ENCODE results near the gene ACO1. TPM values are rescaled to one million over a fixed set of nuclear protein-coding genes. Genes with fewer than 3 reads are reported as not detected.

ACO1 gene
- total RNA-seq, 1 donor from 2014 or later, result 19.4 TPM

GRCh38 chr9:32412440-32412839 lies 28.0 kb downstream of the ACO1 start:
- DNase-seq (ENCODE audit: low read depth), result no peak
- Mint-ChIP-seq H3K4me3 (ENCODE audit: unreplicated experiment) (no peak overlapping the region), H3K9me3 (ENCODE audit: unreplicated experiment) (no peaks in the 10 kb centered on the region), H3K27me3 (ENCODE audit: low read depth, unreplicated experiment) (no peaks in the 10 kb centered on the region), H3K27ac (ENCODE audit: unreplicated experiment) (no peak overlapping the region), H3K36me3 (ENCODE audit: low read depth, unreplicated experiment) (peaks cover 36% of the 10 kb centered on the region), H3K4me1 (ENCODE audit: low read depth, unreplicated experiment) (peaks cover 11% of the 10 kb centered on the region)
- peaks cover 27% of the 10 kb centered on the region for H3K36me3 ChIP-seq (ENCODE audit: insufficient read depth, low read length)
- H3K27ac ChIP-seq (ENCODE audit: low read depth, low read length), result no peak overlapping the region
- H3K9ac ChIP-seq (ENCODE audit: low read length), result no peak overlapping the region
- H3K4me1 ChIP-seq (ENCODE audit: insufficient read depth, low read length), result peaks cover 3% of the 10 kb centered on the region
- H3K9me3 ChIP-seq (ENCODE audit: insufficient read depth, low read depth, low read length), result no peaks in the 10 kb centered on the region
- no peak for TF ChIP-seq CTCF (IDR thresholded peaks at IDR 0.05; ENCODE audit: insufficient read depth, low read depth, low read length)
- no peak for TF ChIP-seq EZH2 (IDR thresholded peaks at IDR 0.05; ENCODE audit: insufficient read depth, low read length)
- no peaks in the 10 kb centered on the region for H4K20me1 ChIP-seq (ENCODE audit: insufficient read depth, low read length)
- H2AFZ ChIP-seq (ENCODE audit: low read depth, low read length), result no peak overlapping the region
- no peaks in the 10 kb centered on the region for H3K27me3 ChIP-seq (ENCODE audit: insufficient read depth, low read length)
- no peak overlapping the region for H3K4me2 ChIP-seq (ENCODE audit: low read length)
- no peaks in the 10 kb centered on the region for H3K79me2 ChIP-seq (ENCODE audit: insufficient read depth, low read length)
- H3K4me3 ChIP-seq (ENCODE audit: insufficient read depth, low read depth, low read length), result no peak overlapping the region
- FAIRE-seq, result no peak

- H3K4me3 Mint-ChIP-seq (ENCODE audit: unreplicated experiment), result no peak overlapping the region
- no peak overlapping the region for H3K4me3 ChIP-seq (ENCODE audit: insufficient read depth, low read depth, low read length)
- peaks cover 17% of the 10 kb centered on the region for H3K36me3 ChIP-seq (ENCODE audit: insufficient read depth, low read length)
- H3K27ac ChIP-seq (ENCODE audit: low read depth, low read length), result no peak overlapping the region
- H3K27me3 Mint-ChIP-seq (ENCODE audit: low read depth, unreplicated experiment), result no peaks in the 10 kb centered on the region
- H3K4me1 Mint-ChIP-seq (ENCODE audit: low read depth, unreplicated experiment), result peaks cover 13% of the 10 kb centered on the region
- no peak overlapping the region for H3K9ac ChIP-seq (ENCODE audit: low read length)
- no peak for FAIRE-seq
- H3K9me3 ChIP-seq (ENCODE audit: insufficient read depth, low read depth, low read length), result no peaks in the 10 kb centered on the region
- no peaks in the 10 kb centered on the region for H3K9me3 Mint-ChIP-seq (ENCODE audit: unreplicated experiment)
- no peaks in the 10 kb centered on the region for H3K27me3 ChIP-seq (ENCODE audit: insufficient read depth, low read length)
- TF ChIP-seq EZH2 (IDR thresholded peaks at IDR 0.05; ENCODE audit: insufficient read depth, low read length) (no peak), CTCF (IDR thresholded peaks at IDR 0.05; ENCODE audit: insufficient read depth, low read depth, low read length) (no peak)
- H3K4me2 ChIP-seq (ENCODE audit: low read length), result no peak overlapping the region
- peaks cover 33% of the 10 kb centered on the region for H3K36me3 Mint-ChIP-seq (ENCODE audit: low read depth, unreplicated experiment)
- H4K20me1 ChIP-seq (ENCODE audit: insufficient read depth, low read length), result no peaks in the 10 kb centered on the region
- DNase-seq (ENCODE audit: low read depth), result no peak
- H2AFZ ChIP-seq (ENCODE audit: low read depth, low read length), result no peak overlapping the region
- no peaks in the 10 kb centered on the region for H3K79me2 ChIP-seq (ENCODE audit: insufficient read depth, low read length)
- peaks cover 3% of the 10 kb centered on the region for H3K4me1 ChIP-seq (ENCODE audit: insufficient read depth, low read length)
- no peak overlapping the region for H3K27ac Mint-ChIP-seq (ENCODE audit: unreplicated experiment)
Observed at GRCh38 chr9:32413424-32413823, 29.0 kb downstream of the ACO1 start.

- no peaks in the 10 kb centered on the region for H3K79me2 ChIP-seq (ENCODE audit: insufficient read depth, low read length)
- H3K9me3 ChIP-seq (ENCODE audit: insufficient read depth, low read depth, low read length), result no peaks in the 10 kb centered on the region
- no peak for TF ChIP-seq CTCF (IDR thresholded peaks at IDR 0.05; ENCODE audit: insufficient read depth, low read depth, low read length)
- no peak for TF ChIP-seq EZH2 (IDR thresholded peaks at IDR 0.05; ENCODE audit: insufficient read depth, low read length)
- no peak overlapping the region for H3K4me3 Mint-ChIP-seq (ENCODE audit: unreplicated experiment)
- peaks cover 3% of the 10 kb centered on the region for H3K4me1 ChIP-seq (ENCODE audit: insufficient read depth, low read length)
- no peaks in the 10 kb centered on the region for H4K20me1 ChIP-seq (ENCODE audit: insufficient read depth, low read length)
- no peak overlapping the region for H3K4me2 ChIP-seq (ENCODE audit: low read length)
- DNase-seq (ENCODE audit: low read depth), result no peak
- FAIRE-seq, result no peak
- H3K9me3 Mint-ChIP-seq (ENCODE audit: unreplicated experiment), result no peaks in the 10 kb centered on the region
- peaks cover 28% of the 10 kb centered on the region for H3K36me3 Mint-ChIP-seq (ENCODE audit: low read depth, unreplicated experiment)
- H3K9ac ChIP-seq (ENCODE audit: low read length), result no peak overlapping the region
- peaks cover 14% of the 10 kb centered on the region for H3K4me1 Mint-ChIP-seq (ENCODE audit: low read depth, unreplicated experiment)
- H3K36me3 ChIP-seq (ENCODE audit: insufficient read depth, low read length), result peaks cover 8% of the 10 kb centered on the region
- H3K4me3 ChIP-seq (ENCODE audit: insufficient read depth, low read depth, low read length), result no peak overlapping the region
- no peak overlapping the region for H3K27ac ChIP-seq (ENCODE audit: low read depth, low read length)
- no peaks in the 10 kb centered on the region for H3K27me3 ChIP-seq (ENCODE audit: insufficient read depth, low read length)
- no peak overlapping the region for H3K27ac Mint-ChIP-seq (ENCODE audit: unreplicated experiment)
- no peaks in the 10 kb centered on the region for H3K27me3 Mint-ChIP-seq (ENCODE audit: low read depth, unreplicated experiment)
- no peak overlapping the region for H2AFZ ChIP-seq (ENCODE audit: low read depth, low read length)
Observed at GRCh38 chr9:32414856-32415255, 30.4 kb downstream of the ACO1 start.

Data from astrocyte (in vitro differentiated cells and primary cell).